Keratinocyte (primary cell): Measurements from ENCODE around the gene DDX41.

ENCODE experiments used
- CTCF ChIP-seq, 3 experiments: IDR thresholded peaks in 1 of 3; conservative IDR thresholded peaks in 1 of 3; optimal IDR thresholded peaks in 1 of 3; 2 replicates in 2 of 3; 3 replicates in 1 of 3; pipeline versions ENCODE3 to v1.5.1; 2011; ENCODE audit warnings: low read length in 3 of 3, mild to moderate bottlenecking in 3 of 3, moderate library complexity in 2 of 3, control low read depth in 1 of 3, inconsistent platforms in 1 of 3; ENCODE audit not compliant: insufficient read depth in 2 of 3; ENCODE audit errors: extremely low read depth in 1 of 3
- EZH2 ChIP-seq: IDR thresholded peaks from one replicate; pipeline ENCODE4 v1.6.1; 2012; ENCODE audit warnings: inconsistent platforms, mild to moderate bottlenecking, low read length, moderate library complexity

GRCh38 chr5:177554474-177555111 lies 37.8 kb upstream of the DDX41 start, which contains the start of gene FAM193B:
- TF ChIP-seq CTCF (optimal IDR thresholded peaks at IDR 0.05 in 1 of 3, IDR thresholded peaks at IDR 0.05 in 1 of 3, conservative IDR thresholded peaks at IDR 0.05 in 1 of 3; ENCODE audit: extremely low read depth in 1 of 3, insufficient read depth in 2 of 3, low read length in 3 of 3) (peak; percentile 38 to 50 (median 43)), EZH2 (no peak)
